Cortex of kidney (tissue), 1 donor: ENCODE data around the gene SPRR5.

Experiments used
- DNase-seq: peaks from one replicate; lab custom pipeline; 2025; lab: John Stamatoyannopoulos, UW

SPRR5 gene

GRCh38 chr1:152946248-152946647 is 758 bp upstream of the SPRR5 start:
- no peak for DNase-seq

GRCh38 chr1:152951711-152952110 is 4.7 kb downstream of the SPRR5 start:
- DNase-seq: no peak

GRCh38 chr1:152953761-152954160 is 6.8 kb downstream of the SPRR5 start:
- DNase-seq: no peak

GRCh38 chr1:152954436-152954835 is 7.4 kb downstream of the SPRR5 start:
- DNase-seq: no peak

GRCh38 chr1:152957561-152957960 is 10.6 kb downstream of the SPRR5 start:
- DNase-seq: no peak

- no peak for DNase-seq
Measured at GRCh38 chr1:152959273-152959672, 12.3 kb downstream of the SPRR5 start.

GRCh38 chr1:152959801-152960451 is 12.9 kb downstream of the SPRR5 start:
- DNase-seq: no peak

GRCh38 chr1:152960452-152961044 is 13.5 kb downstream of the SPRR5 start:
- DNase-seq: no peak

GRCh38 chr1:152961226-152961891 is 14.4 kb downstream of the SPRR5 start:
- DNase-seq: no peak

- no peak for DNase-seq
Measured at GRCh38 chr1:152962876-152963415, 15.9 kb downstream of the SPRR5 start.

- DNase-seq: no peak
Measured at GRCh38 chr1:152964536-152964935, 17.5 kb downstream of the SPRR5 start.

- DNase-seq: no peak
Measured at GRCh38 chr1:152965853-152966252, 18.8 kb downstream of the SPRR5 start.

- no peak for DNase-seq
Measured at GRCh38 chr1:152967201-152967600, 20.2 kb downstream of the SPRR5 start.

- DNase-seq: no peak
Measured at GRCh38 chr1:152968248-152968647, 21.2 kb downstream of the SPRR5 start.

GRCh38 chr1:152969036-152969435 is 22.0 kb downstream of the SPRR5 start:
- no peak for DNase-seq

- DNase-seq: no peak
Measured at GRCh38 chr1:152970495-152970894, 23.5 kb downstream of the SPRR5 start, which contains the start of gene SPRR4. SPRR4 (plus strand) TSS chr1:152970648; CDS start chr1:152971891, 1,243 bp downstream.

GRCh38 chr1:152972196-152972886 is 25.3 kb downstream of the SPRR5 start:
- DNase-seq: no peak

- DNase-seq: no peak
Measured at GRCh38 chr1:152976688-152977087, 29.7 kb downstream of the SPRR5 start.

- DNase-seq: no peak
Measured at GRCh38 chr1:152977614-152978013, 30.6 kb downstream of the SPRR5 start.

GRCh38 chr1:152980676-152981075 is 33.7 kb downstream of the SPRR5 start:
- DNase-seq: no peak

GRCh38 chr1:152981146-152981871 is 34.3 kb downstream of the SPRR5 start:
- DNase-seq: no peak

GRCh38 chr1:152982076-152982475 is 35.1 kb downstream of the SPRR5 start:
- DNase-seq: no peak
